B cell (primary cell): ENCODE measurements around the gene SSX2IP.

Experiments used
- CTCF ChIP-seq: fragments of 200-600 bp; IDR thresholded peaks from one replicate; pipeline ENCODE4 v1.8.0; 2022; ENCODE audit warnings: antibody characterized with exemption, mild to moderate bottlenecking
- EZH2 ChIP-seq: IDR thresholded peaks from 2 replicates; pipeline ENCODE4 v1.6.1; 2012; ENCODE audit warnings: borderline replicate concordance, low read depth, mild to moderate bottlenecking, moderate library complexity, low read length; ENCODE audit not compliant: insufficient read depth, poor library complexity, severe bottlenecking

GRCh38 chr1:84675631-84676030 lies 14.6 kb downstream of the SSX2IP start:
- TF ChIP-seq CTCF: no peak
- TF ChIP-seq EZH2: no peak
